GM12872 (cell line): ENCODE results near the gene TIGD7.

Source experiments
- CTCF ChIP-seq: IDR thresholded peaks from 3 replicates; pipeline ENCODE4 v1.5.1; 2011; ENCODE audit warnings: low read depth, mild to moderate bottlenecking, low read length, moderate library complexity; ENCODE audit not compliant: insufficient read depth

The TIGD7 gene

GRCh38 chr16:3305109-3306068 is at the start of gene TIGD7, which contains the start of gene ZNF75A:
Gene TIGD7 (minus strand): TSS chr16:3305430. CDS start chr16:3300614, 4,816 bp downstream.
Gene ZNF75A (plus strand): TSS chr16:3305497. CDS start chr16:3308429, 2,932 bp downstream.
- 0 out of 3 replicates have a peak, but pooled peaks have one; percentile 6 for TF ChIP-seq CTCF

- TF ChIP-seq CTCF, result no peak
Measured at GRCh38 chr16:3349175-3349574, 43.9 kb upstream of the TIGD7 start.

- TF ChIP-seq CTCF, result no peak
Measured at GRCh38 chr16:3348547-3349167, 43.4 kb upstream of the TIGD7 start.

- no peak for TF ChIP-seq CTCF
Measured at GRCh38 chr16:3347586-3347985, 42.4 kb upstream of the TIGD7 start.

- TF ChIP-seq CTCF, result no peak
Measured at GRCh38 chr16:3346041-3346440, 40.8 kb upstream of the TIGD7 start.

GRCh38 chr16:3328643-3329042 is 23.4 kb upstream of the TIGD7 start:
- TF ChIP-seq CTCF, result no peak

GRCh38 chr16:3328104-3328503 is 22.9 kb upstream of the TIGD7 start:
- TF ChIP-seq CTCF, result no peak
